HepG2 (cell line): ENCODE results near the gene CNGA3. TPM values are rescaled to one million over a fixed set of nuclear protein-coding genes. Genes with fewer than 3 reads are reported as not detected.
"Not testable (repeated sequence)": the region's sequence is repeated elsewhere in the genome, so short reads cannot be mapped to it uniquely, and the experiment has no call there.

Experiments used
- ATAC-seq: fragments of 200-7000 bp; cut with Tn5 transposase; 3 replicates; pipeline ENCODE4 v1.9.1; 2020; ENCODE audit warnings: mild to moderate bottlenecking, moderate library complexity
- BruUV-seq: library from RNA; stranded (reverse); fragments of 400-500 nt; replicated peaks from 2 replicates; lab custom pipeline; 2021; lab: Mats Ljungman, UMichigan
- CTCF ChIA-PET: fragments of 300-600 bp; formaldehyde crosslinking; extraction: SDS; loops from one replicate; lab custom pipeline; 2021; ENCODE audit warnings: low total read pairs, inconsistent platforms, low intra/inter-chr PET ratio; lab: Yijun Ruan, JAX
- POLR2A ChIA-PET: fragments of 350-600 bp; sonication (Branson Sonifier 250); formaldehyde crosslinking; loops from one replicate; lab custom pipeline; 2020; ENCODE audit warnings: antibody characterized with exemption, inconsistent platforms; lab: Yijun Ruan, JAX
- DNase-seq: peaks from one replicate; pipeline ENCODE4 v3.0.0-alpha.2; 2015; ENCODE audit warnings: low spot score
- FAIRE-seq: peaks from 3 replicates; lab custom pipeline; 2011; peaks lifted over from hg19 to GRCh38; lab: Jason Lieb, UNC
- H2AFZ ChIP-seq: one replicate; pipeline ENCODE4 v1.6.1; 2011; ENCODE audit warnings: low read length, inconsistent platforms
- H3K27ac ChIP-seq: fragments of 300-600 bp; 3 replicates; pipeline ENCODE4 v1.8.0; 2011; ENCODE audit warnings: mixed run types, mild to moderate bottlenecking, mixed read lengths, low read length, inconsistent platforms; ENCODE audit not compliant: insufficient read depth; ENCODE audit errors: extremely low read length
- H3K27me3 ChIP-seq, 2 experiments: fragments of 200-600 bp in 1 of 2; 2 replicates in 1 of 2; 3 replicates in 1 of 2; pipeline versions ENCODE4 v1.6.0 to v1.8.0; 2011; ENCODE audit warnings: low read length in 2 of 2, mild to moderate bottlenecking in 2 of 2, moderate library complexity in 2 of 2, inconsistent platforms in 1 of 2; ENCODE audit not compliant: insufficient read depth in 2 of 2, control insufficient read depth in 1 of 2
- H3K36me3 ChIP-seq, 2 experiments: fragments of 200-600 bp in 1 of 2; replicated peaks in 1 of 2; 2 replicates in 1 of 2; 3 replicates in 1 of 2; pipeline versions ENCODE4 v1.5.1 to v1.8.0; 2011; ENCODE audit warnings: low read length in 2 of 2, inconsistent platforms in 1 of 2; ENCODE audit not compliant: insufficient read depth in 2 of 2, control insufficient read depth in 1 of 2
- H3K4me1 ChIP-seq: 2 replicates; pipeline ENCODE4 v1.5.1; 2012; ENCODE audit warnings: low read length, inconsistent platforms; ENCODE audit not compliant: insufficient read depth
- H3K4me2 ChIP-seq: 2 replicates; pipeline ENCODE4 v1.6.0; 2011; ENCODE audit warnings: low read depth, low read length, inconsistent platforms
- H3K4me3 ChIP-seq, 3 experiments: fragments of 200-600 bp in 1 of 3; sonication (generic), shearing (Covaris generic) in 1 of 3; replicated peaks in 1 of 3; 2 replicates each; pipeline ENCODE4 v1.5.1; 2011 to 2016; ENCODE audit warnings: low read length in 3 of 3, inconsistent platforms in 2 of 3, low read depth in 2 of 3, mild to moderate bottlenecking in 2 of 3, control low read depth in 1 of 3, mixed read lengths in 1 of 3; ENCODE audit not compliant: insufficient read depth in 1 of 3
- H3K79me2 ChIP-seq: one replicate; pipeline ENCODE4 v1.6.1; 2011; ENCODE audit warnings: low read length, inconsistent platforms; ENCODE audit not compliant: insufficient read depth
- H3K9ac ChIP-seq: 2 replicates; pipeline ENCODE4 v1.6.0; 2011; ENCODE audit warnings: mild to moderate bottlenecking, low read depth, low read length, inconsistent platforms; ENCODE audit not compliant: insufficient read depth
- H3K9me3 ChIP-seq: 2 replicates; pipeline ENCODE4 v1.5.1; 2012; ENCODE audit warnings: mild to moderate bottlenecking, low read length
- H4K20me1 ChIP-seq: 2 replicates; pipeline ENCODE4 v1.6.0; 2011; ENCODE audit warnings: inconsistent platforms, mild to moderate bottlenecking, low read length, moderate library complexity; ENCODE audit not compliant: insufficient read depth
- NCOR1 ChIP-seq: fragments of 200-600 bp; sonication (generic); IDR thresholded peaks from 2 replicates; pipeline ENCODE4 v1.7.0; 2017; ENCODE audit warnings: antibody characterized with exemption, low read length, borderline replicate concordance
- NR2F1 ChIP-seq, 2 experiments: fragments of 450-650 bp in 1 of 2; formaldehyde crosslinking in 1 of 2; IDR thresholded peaks; 2 replicates each; pipeline versions ENCODE4 v1.5.0 to v1.6.1; 2016 to 2020; ENCODE audit warnings: mild to moderate bottlenecking in 1 of 2, missing compliant biosample characterization in 1 of 2, missing genetic modification reagents in 1 of 2, moderate library complexity in 1 of 2
- NR2F2 ChIP-seq: IDR thresholded peaks from 2 replicates; pipeline ENCODE4 v1.6.1; 2012; ENCODE audit warnings: low read depth, inconsistent platforms, borderline replicate concordance
- RARA ChIP-seq: IDR thresholded peaks from 2 replicates; pipeline ENCODE4 v1.6.1; 2016; ENCODE audit warnings: missing genetic modification reagents, missing compliant biosample characterization
- SETDB1 ChIP-seq: sonication (generic); formaldehyde crosslinking; IDR thresholded peaks from 2 replicates; pipeline ENCODE4 v1.5.1; 2020; ENCODE audit warnings: missing genetic modification reagents, mild to moderate bottlenecking, borderline replicate concordance
- SOX6 ChIP-seq, 2 experiments: fragments of 450-650 bp in 1 of 2; sonication (generic) in 1 of 2; formaldehyde crosslinking in 1 of 2; IDR thresholded peaks; 2 replicates each; pipeline versions ENCODE4 v1.4.0 to v1.6.1; 2017 to 2020; ENCODE audit warnings: antibody characterized with exemption in 1 of 2, mild to moderate bottlenecking in 1 of 2, missing genetic modification reagents in 1 of 2
- SRSF9 ChIP-seq: fragments of 200-400 bp; formaldehyde crosslinking; IDR thresholded peaks from 2 replicates; pipeline ENCODE4 v1.6.1; 2018; ENCODE audit warnings: borderline replicate concordance, mild to moderate bottlenecking, low read depth, low read length; ENCODE audit not compliant: insufficient read depth, poor library complexity, severe bottlenecking
- TEAD3 ChIP-seq: optimal IDR thresholded peaks from 2 replicates; pipeline ENCODE3; 2016; ENCODE audit warnings: borderline replicate concordance
- ZMYM4 ChIP-seq: sonication (generic); formaldehyde crosslinking; IDR thresholded peaks from 2 replicates; pipeline ENCODE4 v1.8.1; 2023; ENCODE audit warnings: mild to moderate bottlenecking, missing genetic modification reagents
- WGBS: methylation state at CpG from one replicate; pipeline ENCODE4 v1.1.6; 2017; ENCODE audit warnings: low lambda C conversion rate; 5-methylcytosine and 5-hydroxymethylcytosine counted together
- in situ Hi-C: cut with HindIII; loops from 2 replicates; pipeline ENCODE4 v1.10.0; 2017; ENCODE audit warnings: low pct_unique_long_range_greater_than_20kb; ENCODE audit not compliant: extremely low pct_ligation_motif_present
- intact Hi-C: fragments of 100-400 bp; cut with micrococcal nuclease; formaldehyde crosslinking; loops from one replicate; pipeline ENCODE4 v1.10.0; 2022; ENCODE audit not compliant: unreplicated experiment
- polyA plus RNA-seq, 8 experiments: library from polyadenylated mRNA; depleted of rRNA in 3 of 8; stranded (reverse) in 7 of 8; unstranded in 1 of 8; fragments of >200 nt; fragmentation: Illumina TruSeq in 4 of 8; extraction: Trizol in 4 of 8; gene quantifications; 2 replicates each; pipeline versions ENCODE4 v1.2.1 to v1.2.3, GENCODE V29; 2011 to 2016; ENCODE audit warnings: low read depth in 4 of 8, missing spikeins in 1 of 8, mixed read lengths in 1 of 8; ENCODE audit not compliant: insufficient read depth in 1 of 8
- total RNA-seq, 5 experiments: library from RNA; depleted of rRNA; stranded (reverse); fragments of >200 nt; fragmentation: Illumina TruSeq; extraction: Trizol; gene quantifications; 2 replicates each; pipeline ENCODE4 v1.2.3, GENCODE V29; 2016; ENCODE audit warnings: low read depth in 1 of 5
- TF ChIP-seq, protein P1 (sequence below): sonication (generic); formaldehyde crosslinking; IDR thresholded peaks from 2 replicates; pipeline ENCODE4 v1.5.0; 2020; ENCODE audit warnings: missing genetic modification reagents, mild to moderate bottlenecking, borderline replicate concordance
- TF ChIP-seq, protein P2 (sequence below), 2 experiments: sonication (generic) in 1 of 2; formaldehyde crosslinking in 1 of 2; IDR thresholded peaks; 2 replicates each; pipeline versions ENCODE4 v1.4.0 to v1.6.1; 2016 to 2020; ENCODE audit warnings: borderline replicate concordance in 1 of 2, low read depth in 1 of 2, mild to moderate bottlenecking in 1 of 2, missing genetic modification reagents in 1 of 2

CNGA3 gene
- total and polyA plus RNA-seq, 2 of the 13 experiments (the other 11 are each of a cell fraction or from before 2014, with no cell fraction given): not detected

DNA sequence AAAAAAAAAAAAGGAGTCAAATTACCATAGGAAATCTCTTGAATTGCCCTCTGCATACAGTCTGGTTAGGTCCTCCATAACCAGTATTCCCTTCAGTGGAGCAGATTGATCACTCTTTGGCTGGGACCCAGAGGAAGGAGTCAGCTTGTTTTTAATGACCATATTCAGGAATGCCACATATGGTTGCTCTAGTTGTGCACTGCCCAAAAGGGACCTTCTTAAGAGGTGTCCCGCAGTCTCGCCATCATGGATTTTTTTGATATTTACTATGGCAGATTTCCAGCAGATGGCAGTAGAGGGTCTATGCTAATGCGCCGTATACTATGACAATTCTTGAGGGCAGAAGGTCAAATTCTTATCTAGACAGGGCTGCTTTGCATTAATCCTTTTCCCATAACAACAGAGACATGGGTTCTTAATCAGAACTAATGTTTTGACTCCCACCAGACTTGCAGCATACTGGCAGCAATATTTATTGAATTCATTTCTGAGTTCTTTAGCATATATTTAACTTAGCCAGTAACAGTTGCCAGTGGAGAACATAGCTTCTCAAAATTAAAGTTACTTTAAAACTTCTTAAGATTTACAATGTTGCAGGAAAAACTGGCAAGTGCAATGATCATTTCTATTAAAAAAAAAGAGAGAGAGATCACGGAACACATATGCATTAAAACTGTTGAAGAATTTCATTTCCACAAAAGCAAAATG, 66.6 kb downstream of the CNGA3 start (continued):
- no peak for TF ChIP-seq SRSF9

DNA sequence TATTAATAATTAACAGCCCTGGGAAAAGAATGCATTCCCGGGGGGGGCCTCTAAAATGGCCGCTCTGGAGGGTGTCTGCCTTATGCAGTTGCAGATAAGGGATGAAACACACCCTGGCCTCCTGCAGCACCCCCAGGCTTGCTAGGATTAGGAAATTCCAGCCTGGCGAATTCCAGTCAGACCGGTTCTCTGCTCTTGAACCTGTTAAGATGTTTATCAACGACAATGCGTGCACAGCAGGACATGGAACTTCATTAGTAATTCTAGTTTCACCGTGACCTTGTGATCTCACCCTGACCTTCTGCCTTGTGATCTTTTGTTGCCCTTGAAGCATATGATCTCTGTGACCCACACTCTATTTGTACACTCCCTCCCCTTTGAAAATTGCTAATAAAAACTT, 68.0 kb downstream of the CNGA3 start:
- ATAC-seq; H3K79me2 ChIP-seq; H3K27ac ChIP-seq; H3K9ac ChIP-seq; H3K4me3 ChIP-seq; H3K4me2 ChIP-seq; H4K20me1 ChIP-seq; BruUV-seq; intact Hi-C loops; H2AFZ ChIP-seq; POLR2A ChIA-PET; FAIRE-seq; H3K36me3 ChIP-seq; H3K27me3 ChIP-seq; TF ChIP-seq SOX6 (IDR thresholded peaks at IDR 0.05): not testable (repeated sequence)
- peak; percentile 32 for DNase-seq
- Histone ChIP-seq H3K9me3 (peaks cover 11% of the 10 kb centered on the region; the same call in 1 of the 2 replicates), H3K4me1 (peaks cover 10% of the 10 kb centered on the region; the same call in 1 of the 2 replicates)
- 3% methylated on average over 7 of the region's 7 CpGs for WGBS
- in situ Hi-C loops: loop anchor here (5.0 to 25.0 kb wide), 2 partner anchors 188 to 423 kb away; no protein-coding TSS in a partner anchor
- CTCF ChIA-PET: interaction anchor here (2.9 kb wide), 1 partner anchor 187 kb away, joined by 20 read pairs; no protein-coding TSS in a partner anchor
- TF ChIP-seq RARA (CRISPR knock-in tag): peak; percentile 65; the same call in 1 of the 2 replicates
- peak; percentile 15 for TF ChIP-seq TEAD3 (CRISPR knock-in tag)
- TF ChIP-seq SETDB1: peak; percentile 92; the same call in 1 of the 2 replicates
- peak; percentile 62 for TF ChIP-seq ZMYM4
- peak; percentile 37; the same call in 1 of the 2 replicates for TF ChIP-seq NCOR1
- TF ChIP-seq, protein P1, sequence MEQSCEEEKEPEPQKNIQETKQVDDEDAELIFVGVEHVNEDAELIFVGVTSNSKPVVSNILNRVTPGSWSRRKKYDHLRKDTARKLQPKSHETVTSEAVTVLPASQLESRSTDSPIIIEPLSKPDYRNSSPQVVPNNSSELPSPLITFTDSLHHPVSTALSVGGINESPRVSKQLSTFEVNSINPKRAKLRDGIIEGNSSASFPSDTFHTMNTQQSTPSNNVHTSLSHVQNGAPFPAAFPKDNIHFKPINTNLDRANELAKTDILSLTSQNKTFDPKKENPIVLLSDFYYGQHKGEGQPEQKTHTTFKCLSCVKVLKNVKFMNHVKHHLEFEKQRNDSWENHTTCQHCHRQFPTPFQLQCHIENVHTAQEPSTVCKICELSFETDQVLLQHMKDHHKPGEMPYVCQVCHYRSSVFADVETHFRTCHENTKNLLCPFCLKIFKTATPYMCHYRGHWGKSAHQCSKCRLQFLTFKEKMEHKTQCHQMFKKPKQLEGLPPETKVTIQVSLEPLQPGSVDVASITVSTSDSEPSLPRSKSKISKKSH (CRISPR knock-in tag): peak; percentile 73; the same call in 1 of the 2 replicates
- TF ChIP-seq, protein P2, sequence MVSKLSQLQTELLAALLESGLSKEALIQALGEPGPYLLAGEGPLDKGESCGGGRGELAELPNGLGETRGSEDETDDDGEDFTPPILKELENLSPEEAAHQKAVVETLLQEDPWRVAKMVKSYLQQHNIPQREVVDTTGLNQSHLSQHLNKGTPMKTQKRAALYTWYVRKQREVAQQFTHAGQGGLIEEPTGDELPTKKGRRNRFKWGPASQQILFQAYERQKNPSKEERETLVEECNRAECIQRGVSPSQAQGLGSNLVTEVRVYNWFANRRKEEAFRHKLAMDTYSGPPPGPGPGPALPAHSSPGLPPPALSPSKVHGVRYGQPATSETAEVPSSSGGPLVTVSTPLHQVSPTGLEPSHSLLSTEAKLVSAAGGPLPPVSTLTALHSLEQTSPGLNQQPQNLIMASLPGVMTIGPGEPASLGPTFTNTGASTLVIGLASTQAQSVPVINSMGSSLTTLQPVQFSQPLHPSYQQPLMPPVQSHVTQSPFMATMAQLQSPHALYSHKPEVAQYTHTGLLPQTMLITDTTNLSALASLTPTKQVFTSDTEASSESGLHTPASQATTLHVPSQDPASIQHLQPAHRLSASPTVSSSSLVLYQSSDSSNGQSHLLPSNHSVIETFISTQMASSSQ (IDR thresholded peaks at IDR 0.05; ENCODE audit: low read depth): 0 out of 2 replicates have a peak, but pooled peaks have one; percentile 21
- TF ChIP-seq, protein P2 (CRISPR knock-in tag; IDR thresholded peaks at IDR 0.05; ENCODE audit: borderline replicate concordance): not testable (repeated sequence)
- peak; percentile 11 to 88; a peak in 3 of 4 replicates for TF ChIP-seq NR2F1 (CRISPR knock-in tag; IDR thresholded peaks at IDR 0.05)
- TF ChIP-seq SOX6 (CRISPR knock-in tag; IDR thresholded peaks at IDR 0.05): peak; percentile 37; the same call in 1 of the 2 replicates
- TF ChIP-seq NR2F2: peak; percentile 53; the same call in 1 of the 2 replicates
